HG02623 (cell line): ENCODE measurements around the gene WNT3.
"Not testable (repeated sequence)": the region's sequence is repeated elsewhere in the genome, so short reads cannot be mapped to it uniquely, and the experiment has no call there.

Experiments
- ATAC-seq: cut with Tn5 transposase; IDR thresholded peaks from one replicate; pipeline ENCODE4 v1.9.1; 2021; ENCODE audit warnings: moderate library complexity; ENCODE audit not compliant: unreplicated experiment

The WNT3 gene

GRCh38 chr17:46818316-46818928 lies at the start of gene WNT3:
TSS of gene WNT3 (minus strand) at chr17:46818692. CDS start at chr17:46818597, 95 bp downstream.
- ATAC-seq = no peak

GRCh38 chr17:46866747-46867146 lies 48.3 kb upstream of the WNT3 start:
- ATAC-seq = no peak

GRCh38 chr17:46866325-46866724 lies 47.8 kb upstream of the WNT3 start:
- ATAC-seq = no peak

GRCh38 chr17:46865100-46865499 lies 46.6 kb upstream of the WNT3 start:
- ATAC-seq = no peak

GRCh38 chr17:46863383-46864121 lies 45.1 kb upstream of the WNT3 start:
- ATAC-seq = no peak

GRCh38 chr17:46862949-46863348 lies 44.5 kb upstream of the WNT3 start:
- ATAC-seq = no peak

- ATAC-seq = no peak
Measured at GRCh38 chr17:46859996-46860395, 41.5 kb upstream of the WNT3 start.

GRCh38 chr17:46857600-46857999 lies 39.1 kb upstream of the WNT3 start:
- ATAC-seq = no peak

GRCh38 chr17:46854948-46855347 lies 36.5 kb upstream of the WNT3 start:
- no peak for ATAC-seq

GRCh38 chr17:46854515-46854914 lies 36.0 kb upstream of the WNT3 start:
- ATAC-seq = no peak

GRCh38 chr17:46853896-46854444 lies 35.5 kb upstream of the WNT3 start:
- no peak for ATAC-seq

GRCh38 chr17:46851029-46851741 lies 32.7 kb upstream of the WNT3 start, which contains the start of gene WNT9B:
TSS of gene WNT9B (plus strand) at chr17:46851583. CDS start at chr17:46851639, 56 bp downstream.
- no peak for ATAC-seq

GRCh38 chr17:46850688-46851028 lies 32.2 kb upstream of the WNT3 start:
- ATAC-seq = no peak

- ATAC-seq = no peak
Measured at GRCh38 chr17:46848534-46848933, 30.0 kb upstream of the WNT3 start.

GRCh38 chr17:46847204-46848191 lies 29.0 kb upstream of the WNT3 start:
- no peak for ATAC-seq

GRCh38 chr17:46842835-46843234 lies 24.3 kb upstream of the WNT3 start:
- ATAC-seq = no peak

GRCh38 chr17:46841561-46842379 lies 23.3 kb upstream of the WNT3 start:
- ATAC-seq = no peak

GRCh38 chr17:46840596-46840995 lies 22.1 kb upstream of the WNT3 start:
- not testable (repeated sequence) for ATAC-seq

GRCh38 chr17:46839211-46839610 lies 20.7 kb upstream of the WNT3 start:
- no peak for ATAC-seq

GRCh38 chr17:46837521-46837920 lies 19.0 kb upstream of the WNT3 start:
- no peak for ATAC-seq
